GM12878 (cell line): ENCODE data around the gene MAEL. TPM values are rescaled to one million over a fixed set of nuclear protein-coding genes. Genes with fewer than 3 reads are reported as not detected.

Source experiments
- GABPA ChIP-seq: IDR thresholded peaks from 2 replicates; pipeline ENCODE4 v1.6.1; 2014; ENCODE audit warnings: antibody characterized with exemption, low read depth, mild to moderate bottlenecking, inconsistent platforms
- IKZF2 ChIP-seq, 2 experiments: fragments of 450-650 bp; IDR thresholded peaks; 2 replicates each; pipeline ENCODE4 v1.6.1; 2017; ENCODE audit warnings: mild to moderate bottlenecking in 2 of 2, moderate library complexity in 2 of 2
- RB1 ChIP-seq: fragments of 450-650 bp; formaldehyde crosslinking; IDR thresholded peaks from 2 replicates; pipeline ENCODE4 v1.6.1; 2017; ENCODE audit warnings: mild to moderate bottlenecking, borderline replicate concordance
- RBBP5 ChIP-seq: fragments of 200-600 bp; sonication (generic); conservative IDR thresholded peaks from 2 replicates; pipeline ENCODE4 v1.6.1; 2016
- SUPT20H ChIP-seq: IDR thresholded peaks from 2 replicates; pipeline ENCODE4 v1.6.1; 2011; ENCODE audit warnings: low read depth, mild to moderate bottlenecking, low read length, moderate library complexity, borderline replicate concordance; ENCODE audit not compliant: control insufficient read depth
- TCF12 ChIP-seq: IDR thresholded peaks from 2 replicates; pipeline ENCODE4 v1.6.1; 2011; ENCODE audit warnings: low read depth, mild to moderate bottlenecking, low read length
- WRNIP1 ChIP-seq: IDR thresholded peaks from 2 replicates; pipeline ENCODE4 v1.6.1; 2011; ENCODE audit warnings: low read depth, low read length, improper control_type of control experiment, borderline replicate concordance
- ZBED1 ChIP-seq: IDR thresholded peaks from 2 replicates; pipeline ENCODE4 v1.6.1; 2016; ENCODE audit warnings: borderline replicate concordance
- polyA plus RNA-seq, 11 experiments: library from polyadenylated mRNA; depleted of rRNA in 4 of 11; unstranded in 6 of 11; stranded (reverse) in 5 of 11; fragments of >200 nt; fragmentation: Nextera tagmentation in 4 of 11; fragmentation: Illumina TruSeq in 1 of 11; extraction: Ambion mirVana in 4 of 11; extraction: Trizol in 1 of 11; gene quantifications; 1 replicate in 1 of 11; 2 replicates in 10 of 11; pipeline versions ENCODE4 v1.2.1 to v1.2.3, GENCODE V29; 2011 to 2016; ENCODE audit warnings: inconsistent platforms in 2 of 11, missing spikeins in 2 of 11, low read depth in 1 of 11
- total RNA-seq, 4 experiments: library from RNA; depleted of rRNA in 3 of 4; stranded (reverse); fragments of >200 nt in 3 of 4; fragmentation: Illumina TruSeq in 1 of 4; extraction: Trizol in 1 of 4; gene quantifications; 2 replicates each; pipeline versions ENCODE4 v1.2.1 to v1.2.3, GENCODE V29; 2013 to 2021
- TF ChIP-seq, protein P1 (sequence below): fragments of 450-650 bp; formaldehyde crosslinking; IDR thresholded peaks from 2 replicates; pipeline ENCODE4 v1.4.0; 2022; ENCODE audit warnings: mild to moderate bottlenecking, moderate library complexity
- TF ChIP-seq, protein P2 (sequence below): IDR thresholded peaks from 2 replicates; pipeline ENCODE4 v1.6.1; 2012; ENCODE audit warnings: low read depth, low read length, improper control_type of control experiment

The MAEL gene
- total and polyA plus RNA-seq, 10 of the 15 experiments (the other 5 are each of a cell fraction or from before 2014, with no cell fraction given) = 0.10 to 0.43 (median 0.24) TPM; not detected in 2

- no peak for TF ChIP-seq RB1
- no peak for TF ChIP-seq IKZF2 (IDR thresholded peaks at IDR 0.05)
- no peak for TF ChIP-seq WRNIP1
- no peak for TF ChIP-seq ZBED1
- TF ChIP-seq TCF12 = no peak
- no peak for TF ChIP-seq SUPT20H
- TF ChIP-seq, protein P1, sequence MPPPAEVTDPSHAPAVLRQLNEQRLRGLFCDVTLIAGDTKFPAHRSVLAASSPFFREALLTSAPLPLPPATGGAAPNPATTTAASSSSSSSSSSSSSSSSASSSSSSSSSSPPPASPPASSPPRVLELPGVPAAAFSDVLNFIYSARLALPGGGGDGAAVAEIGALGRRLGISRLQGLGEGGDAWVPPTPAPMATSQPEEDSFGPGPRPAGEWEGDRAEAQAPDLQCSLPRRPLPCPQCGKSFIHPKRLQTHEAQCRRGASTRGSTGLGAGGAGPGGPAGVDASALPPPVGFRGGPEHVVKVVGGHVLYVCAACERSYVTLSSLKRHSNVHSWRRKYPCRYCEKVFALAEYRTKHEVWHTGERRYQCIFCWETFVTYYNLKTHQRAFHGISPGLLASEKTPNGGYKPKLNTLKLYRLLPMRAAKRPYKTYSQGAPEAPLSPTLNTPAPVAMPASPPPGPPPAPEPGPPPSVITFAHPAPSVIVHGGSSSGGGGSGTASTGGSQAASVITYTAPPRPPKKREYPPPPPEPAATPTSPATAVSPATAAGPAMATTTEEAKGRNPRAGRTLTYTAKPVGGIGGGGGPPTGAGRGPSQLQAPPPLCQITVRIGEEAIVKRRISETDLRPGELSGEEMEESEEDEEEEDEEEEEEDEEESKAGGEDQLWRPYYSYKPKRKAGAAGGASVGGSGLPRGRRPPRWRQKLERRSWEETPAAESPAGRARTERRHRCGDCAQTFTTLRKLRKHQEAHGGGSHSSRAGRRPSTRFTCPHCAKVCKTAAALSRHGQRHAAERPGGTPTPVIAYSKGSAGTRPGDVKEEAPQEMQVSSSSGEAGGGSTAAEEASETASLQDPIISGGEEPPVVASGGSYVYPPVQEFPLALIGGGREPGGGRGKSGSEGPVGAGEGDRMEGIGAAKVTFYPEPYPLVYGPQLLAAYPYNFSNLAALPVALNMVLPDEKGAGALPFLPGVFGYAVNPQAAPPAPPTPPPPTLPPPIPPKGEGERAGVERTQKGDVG = no peak
- TF ChIP-seq RBBP5 = no peak
- no peak for TF ChIP-seq GABPA
- TF ChIP-seq, protein P2, sequence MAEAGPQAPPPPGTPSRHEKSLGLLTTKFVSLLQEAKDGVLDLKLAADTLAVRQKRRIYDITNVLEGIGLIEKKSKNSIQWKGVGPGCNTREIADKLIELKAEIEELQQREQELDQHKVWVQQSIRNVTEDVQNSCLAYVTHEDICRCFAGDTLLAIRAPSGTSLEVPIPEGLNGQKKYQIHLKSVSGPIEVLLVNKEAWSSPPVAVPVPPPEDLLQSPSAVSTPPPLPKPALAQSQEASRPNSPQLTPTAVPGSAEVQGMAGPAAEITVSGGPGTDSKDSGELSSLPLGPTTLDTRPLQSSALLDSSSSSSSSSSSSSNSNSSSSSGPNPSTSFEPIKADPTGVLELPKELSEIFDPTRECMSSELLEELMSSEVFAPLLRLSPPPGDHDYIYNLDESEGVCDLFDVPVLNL = no peak
Measured at GRCh38 chr1:167013108-167013929, 24.2 kb downstream of the MAEL start (continued).
